LNCAP (cell line): ENCODE measurements around the gene NCOR2.

ENCODE experiments used
- CTCF ChIP-seq: fragments of 450-650 bp; IDR thresholded peaks from 2 replicates; pipeline ENCODE4 v1.5.1; 2017; ENCODE audit warnings: mild to moderate bottlenecking

NCOR2 gene

GRCh38 chr12:124534776-124535740 lies 32.4 kb downstream of the NCOR2 start:
- no peak for TF ChIP-seq CTCF

GRCh38 chr12:124533456-124533855 lies 34.0 kb downstream of the NCOR2 start:
- TF ChIP-seq CTCF, result no peak

GRCh38 chr12:124532967-124533366 lies 34.4 kb downstream of the NCOR2 start:
- TF ChIP-seq CTCF, result no peak

GRCh38 chr12:124532331-124532750 lies 35.1 kb downstream of the NCOR2 start:
- TF ChIP-seq CTCF, result no peak

- TF ChIP-seq CTCF, result no peak
Measured at GRCh38 chr12:124531906-124532305, 35.5 kb downstream of the NCOR2 start.

- no peak for TF ChIP-seq CTCF
Measured at GRCh38 chr12:124531281-124531745, 36.1 kb downstream of the NCOR2 start.

- no peak for TF ChIP-seq CTCF
Measured at GRCh38 chr12:124530637-124531263, 36.7 kb downstream of the NCOR2 start.
